Bladder microvascular endothelial cell (primary cell): ENCODE measurements around the gene PPFIA4. TPM values are rescaled to one million over a fixed set of nuclear protein-coding genes. Genes with fewer than 3 reads are reported as not detected.

Experiments used
- total RNA-seq: library from RNA; depleted of rRNA; stranded (reverse); fragments of >200 nt; gene quantifications from 2 replicates; pipeline ENCODE4 v1.2.3, GENCODE V29; 2014

PPFIA4 gene
- total RNA-seq, result under 0.01 and 0.25 TPM in 2 replicates

GRCh38 chr1:203026031-203026665 is at the start of gene PPFIA4:
TSS of gene PPFIA4 (plus strand) at chr1:203026491. CDS start at chr1:203039009, 12,518 bp downstream.

GRCh38 chr1:203006948-203007871 is 19.1 kb upstream of the PPFIA4 start, which contains the start of gene TMEM183A:
TSS of gene TMEM183A (plus strand) at chr1:203007374. CDS start at chr1:203007466, 92 bp downstream.

GRCh38 chr1:203085528-203086406 is 59.5 kb downstream of the PPFIA4 start, which contains the start of gene MYOG:
TSS of gene MYOG (minus strand) at chr1:203086012. CDS start at chr1:203085961, 51 bp downstream.

GRCh38 chr1:203127666-203128430 is 101.6 kb downstream of the PPFIA4 start, which contains the start of gene ADORA1:
TSS of gene ADORA1 (plus strand) at chr1:203127726. CDS start at chr1:203128842, 1,116 bp downstream.

Other genes with a start within 250 kb of the PPFIA4 start
- gene KDM5B, start 218.1 kb upstream of the PPFIA4 start, total RNA-seq, result 37.4 and 103 TPM in 2 replicates
- not detected in 2 replicates for gene PCAT6, start 215.5 kb upstream of the PPFIA4 start, total RNA-seq
- 7.4 and 11.0 TPM in 2 replicates for gene RABIF, start 137.3 kb upstream of the PPFIA4 start, total RNA-seq
- 22.7 and 33.5 TPM in 2 replicates for gene KLHL12, start 99.3 kb upstream of the PPFIA4 start, total RNA-seq
- 77.7 and 180 TPM in 2 replicates for gene ADIPOR1, start 68.2 kb upstream of the PPFIA4 start, total RNA-seq
- gene CYB5R1, start 59.2 kb upstream of the PPFIA4 start, total RNA-seq, result 23.3 and 43.7 TPM in 2 replicates
- 72.5 and 90.2 TPM in 2 replicates for gene TMEM183A, start 19.1 kb upstream of the PPFIA4 start, total RNA-seq
- not detected in 2 replicates for gene MYOG, start 59.5 kb downstream of the PPFIA4 start, total RNA-seq
- not detected in 2 replicates for gene ADORA1, start 101.2 kb downstream of the PPFIA4 start, total RNA-seq
- gene MYBPH, start 149.3 kb downstream of the PPFIA4 start, total RNA-seq, result not detected in 2 replicates
- gene CHI3L1, start 160.2 kb downstream of the PPFIA4 start, total RNA-seq, result not detected in 2 replicates
- gene CHIT1, start 203.2 kb downstream of the PPFIA4 start, total RNA-seq, result not detected in 2 replicates